CMK (cell line): Measurements from ENCODE around the gene KMT5B.
A peak's percentile ranks its signal among the peaks of the same experiment; 100 is the strongest.

Experiments
- DNase-seq: peaks from one replicate; pipeline ENCODE4 v3.0.0-alpha.2; 2010; ENCODE audit warnings: low read depth

KMT5B gene

GRCh38 chr11:68215524-68216170 is 2.6 kb upstream of the KMT5B start:
- DNase-seq, result no peak

GRCh38 chr11:68215087-68215445 is 2.0 kb upstream of the KMT5B start:
- no peak for DNase-seq

- DNase-seq, result peak; percentile 36
Observed at GRCh38 chr11:68214173-68215086, 1.3 kb upstream of the KMT5B start.

DNA sequence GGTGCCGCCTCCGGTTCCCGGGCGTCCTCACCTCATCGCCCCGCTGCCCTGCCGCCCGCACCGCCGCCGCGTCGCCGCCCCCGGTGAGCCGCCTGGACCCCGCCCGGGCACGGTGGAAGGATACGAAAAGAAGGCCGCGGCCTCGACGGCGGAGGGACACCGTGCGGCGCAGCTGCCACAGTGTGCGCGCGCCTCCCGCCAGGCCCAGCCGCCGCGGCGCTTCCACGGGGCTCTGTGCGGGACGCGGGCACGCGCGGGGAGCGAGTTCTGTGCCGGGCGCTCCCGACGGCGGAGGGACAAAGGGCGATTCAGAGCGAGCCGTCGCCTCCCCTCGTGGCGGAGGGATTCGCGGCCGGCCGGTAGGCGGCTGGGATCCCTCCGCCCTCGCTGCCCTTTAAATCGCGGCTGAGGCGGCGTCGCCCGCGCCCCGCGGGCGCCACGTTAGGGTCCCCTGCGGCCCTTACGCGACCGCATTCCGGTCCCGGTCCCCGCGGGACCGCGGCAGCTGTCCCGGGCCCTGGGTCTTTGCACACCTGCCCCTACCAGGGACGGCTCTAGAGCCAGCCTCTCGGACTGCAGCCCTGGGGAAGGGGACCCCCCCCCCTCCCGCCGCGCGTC is 568 bp upstream of the KMT5B start:
- DNase-seq, result peak; percentile 90

- peak; percentile 35 for DNase-seq
Observed at GRCh38 chr11:68212421-68213134, 518 bp downstream of the KMT5B start.

DNA sequence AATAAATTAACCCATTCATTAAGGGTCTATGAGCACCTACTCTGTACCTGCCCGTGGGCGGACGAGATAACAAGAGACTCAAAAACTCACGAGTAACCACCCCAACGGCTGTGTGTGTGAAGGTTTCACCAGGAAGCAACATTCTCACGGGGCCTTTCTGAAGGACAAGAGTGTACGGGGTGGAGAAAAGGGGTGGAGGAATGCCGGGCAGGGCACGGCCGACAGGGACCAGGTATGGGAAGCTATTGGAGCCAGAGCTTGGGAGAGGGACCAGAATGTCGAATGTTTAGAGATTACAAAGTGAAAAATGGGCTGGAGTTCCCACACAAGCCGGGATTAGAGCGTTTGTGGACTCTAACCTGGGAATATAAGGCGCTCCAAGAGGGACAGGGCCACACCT is 1.6 kb downstream of the KMT5B start:
- no peak for DNase-seq

DNA sequence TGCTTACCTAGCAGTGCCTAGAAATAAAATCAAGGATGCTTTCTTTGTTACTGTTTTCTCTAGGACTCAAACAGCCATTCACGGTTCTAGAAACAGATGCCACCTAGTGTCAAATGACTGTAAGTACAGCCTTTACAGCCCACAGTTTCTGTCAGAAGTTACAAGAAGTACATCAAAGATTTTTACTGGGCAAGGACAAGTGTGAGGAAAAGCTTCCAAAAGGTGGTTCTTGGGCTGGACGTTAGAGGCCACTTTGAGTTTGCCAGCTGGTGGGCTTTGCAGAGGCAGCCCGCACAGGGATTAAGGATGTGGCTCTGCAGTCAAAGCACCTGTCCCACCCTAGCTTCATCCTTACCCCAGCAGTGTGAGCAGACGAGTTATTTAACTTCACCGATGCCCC is 6.9 kb downstream of the KMT5B start:
- DNase-seq, result peak; percentile 42

DNA sequence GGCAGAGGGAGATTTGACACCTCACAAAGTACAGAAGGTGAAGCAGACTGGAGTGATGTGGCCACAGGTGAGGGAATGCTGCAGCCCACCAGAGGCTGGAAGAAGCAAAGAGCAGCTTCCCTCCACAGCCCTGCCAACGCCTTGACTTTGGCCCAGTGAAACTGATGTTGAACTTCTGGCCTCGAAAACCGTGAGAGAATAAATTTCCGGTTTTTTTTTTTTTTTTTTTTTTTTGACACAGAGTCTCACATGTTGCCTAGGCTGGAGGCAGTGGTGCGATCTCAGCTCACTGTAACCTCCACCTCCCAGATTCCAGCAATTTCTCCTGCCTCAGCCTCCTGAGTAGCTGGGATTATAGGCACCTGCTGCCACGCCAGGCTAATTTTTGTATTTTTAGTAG is 8.7 kb downstream of the KMT5B start:
- no peak for DNase-seq

GRCh38 chr11:68202165-68202564 is 10.9 kb downstream of the KMT5B start:
- no peak for DNase-seq

- no peak for DNase-seq
Observed at GRCh38 chr11:68201492-68201891, 11.6 kb downstream of the KMT5B start.

DNA sequence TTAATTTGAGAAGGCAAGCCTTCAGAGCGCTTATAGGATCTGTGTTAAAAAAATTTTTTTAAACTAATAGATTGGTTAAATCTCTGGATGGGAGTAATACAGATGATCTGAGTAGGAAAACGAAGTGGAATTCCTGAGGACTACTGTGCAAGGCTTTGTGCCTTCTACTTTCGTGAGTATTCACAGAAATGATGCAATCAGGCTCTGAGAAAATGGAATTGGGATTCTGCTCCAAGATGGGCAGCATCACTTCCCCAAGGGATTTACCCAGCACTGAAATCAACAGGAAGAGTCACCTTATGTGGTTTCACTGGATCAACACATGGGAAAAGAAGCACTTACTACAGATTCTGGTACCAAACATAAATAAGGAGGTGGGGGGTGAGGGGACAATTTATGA is 12.5 kb downstream of the KMT5B start:
- DNase-seq, result no peak

- no peak for DNase-seq
Observed at GRCh38 chr11:68199295-68199987, 13.7 kb downstream of the KMT5B start.

DNA sequence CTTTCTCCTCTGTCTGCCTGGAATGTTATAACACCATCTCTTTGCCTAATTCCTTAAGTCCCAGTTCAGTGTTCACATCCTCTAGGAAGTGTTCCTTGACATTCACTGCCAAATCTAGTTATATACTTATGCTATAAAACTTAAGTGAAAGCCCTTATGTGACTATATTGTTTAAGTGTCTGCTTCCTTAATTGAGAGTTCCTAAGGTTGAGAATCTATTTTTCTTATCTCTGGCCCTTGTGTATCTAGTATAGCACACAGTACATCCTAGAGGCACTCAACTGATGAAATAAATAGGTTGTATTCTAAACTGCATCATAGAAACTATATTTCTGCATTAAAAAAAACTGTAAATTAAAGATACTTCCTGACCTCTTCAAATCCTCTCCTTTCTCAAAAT is 16.9 kb downstream of the KMT5B start:
- DNase-seq, result no peak

GRCh38 chr11:68194675-68195294 is 18.3 kb downstream of the KMT5B start:
- DNase-seq, result no peak

DNA sequence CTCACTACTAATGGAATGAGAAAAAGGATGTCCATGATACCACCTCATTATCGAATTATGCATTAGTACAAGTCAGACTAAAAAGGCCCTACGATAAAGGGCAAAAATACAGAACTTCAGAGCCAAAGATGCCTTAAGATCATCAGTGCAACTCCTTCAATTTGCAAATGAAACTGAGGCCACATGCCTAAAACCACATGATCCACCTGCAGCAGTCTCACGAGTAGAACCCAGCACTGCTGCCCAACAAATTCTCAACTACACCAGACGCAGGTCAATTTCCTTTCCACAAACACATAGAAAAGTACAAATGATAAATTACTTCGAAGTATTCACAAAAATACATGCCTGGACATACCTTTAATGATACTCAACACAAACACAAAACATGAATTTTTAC is 20.1 kb downstream of the KMT5B start:
- no peak for DNase-seq

GRCh38 chr11:68191661-68192579 is 21.2 kb downstream of the KMT5B start:
- DNase-seq, result no peak

DNA sequence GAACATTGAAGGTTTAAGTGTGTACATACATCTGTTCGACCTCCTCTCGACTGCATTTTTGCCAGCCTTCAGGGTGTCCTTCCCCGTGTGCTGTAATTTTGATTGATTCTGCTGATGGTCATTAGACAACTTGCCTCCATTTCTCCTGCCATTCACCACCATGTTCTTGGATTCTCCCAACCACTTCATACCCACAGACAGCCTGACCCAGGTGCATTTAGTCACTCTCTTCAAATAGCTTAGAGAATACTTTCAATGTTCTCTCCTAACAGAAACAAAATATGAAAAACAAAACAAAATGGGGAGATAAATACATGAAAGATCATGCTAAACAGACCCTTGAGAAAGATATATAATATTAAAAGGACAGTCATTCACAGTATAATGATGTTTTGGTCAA is 23.2 kb downstream of the KMT5B start:
- DNase-seq, result no peak

DNA sequence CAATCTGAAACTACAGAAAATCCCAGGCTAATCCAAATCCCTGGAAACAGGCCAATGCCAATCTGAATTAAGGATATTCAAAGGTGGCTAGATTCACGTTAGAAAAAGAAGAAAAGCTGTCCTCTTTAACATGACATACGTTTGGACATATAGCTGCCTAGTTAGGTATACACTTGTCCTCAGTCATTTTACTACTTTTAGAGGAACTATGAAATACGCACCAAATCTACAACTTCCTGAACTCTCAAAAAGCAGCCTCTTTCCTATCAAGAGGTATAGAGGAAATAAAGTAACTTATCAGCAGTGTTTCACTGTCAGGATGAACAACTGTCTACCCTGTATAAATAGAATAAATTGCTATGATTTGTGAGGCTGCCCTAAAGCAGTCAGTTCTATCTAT is 24.0 kb downstream of the KMT5B start:
- DNase-seq, result no peak

- DNase-seq, result no peak
Observed at GRCh38 chr11:68186061-68186460, 27.0 kb downstream of the KMT5B start.

DNA sequence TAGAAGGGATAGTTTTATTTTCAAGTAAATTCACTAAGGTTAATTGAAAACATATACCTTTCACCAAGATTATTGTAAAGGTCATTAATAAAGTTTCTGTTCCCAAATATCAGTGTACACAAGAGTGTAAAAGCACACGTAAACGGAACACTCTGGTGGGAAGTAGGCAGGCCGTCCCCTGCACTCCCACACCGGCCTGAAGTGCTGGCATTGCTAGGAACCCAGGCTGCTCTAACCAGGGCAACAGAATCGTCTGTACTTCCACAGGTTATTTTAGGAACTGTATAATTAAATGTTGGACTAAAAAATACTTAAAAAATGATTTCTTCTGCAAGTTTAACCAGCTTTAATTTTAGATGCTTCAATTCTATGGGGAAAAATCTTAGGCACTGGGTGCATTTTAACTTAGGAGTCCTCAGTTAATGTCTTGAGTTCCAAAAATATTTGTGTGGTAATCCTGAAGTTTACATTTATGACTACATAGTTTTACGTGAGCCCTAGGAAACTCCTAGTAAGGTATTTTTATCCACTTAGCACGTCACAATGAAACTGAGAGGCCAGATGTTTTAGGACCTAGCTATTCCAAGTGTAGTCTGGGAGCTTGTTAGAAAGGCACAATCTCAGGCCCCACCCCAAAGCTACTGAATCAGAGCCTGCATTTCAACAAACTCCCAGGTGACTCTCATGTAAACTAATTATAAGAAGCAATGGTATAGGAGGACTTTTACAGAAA is 31.2 kb downstream of the KMT5B start:
- DNase-seq, result no peak
